ENCODE data around the gene RABGAP1L.
A peak's percentile ranks its signal among the peaks of the same experiment; 100 is the strongest.
"Not testable (repeated sequence)": the region's sequence is repeated elsewhere in the genome, so short reads cannot be mapped to it uniquely, and the experiment has no call there.

RABGAP1L gene

DNA sequence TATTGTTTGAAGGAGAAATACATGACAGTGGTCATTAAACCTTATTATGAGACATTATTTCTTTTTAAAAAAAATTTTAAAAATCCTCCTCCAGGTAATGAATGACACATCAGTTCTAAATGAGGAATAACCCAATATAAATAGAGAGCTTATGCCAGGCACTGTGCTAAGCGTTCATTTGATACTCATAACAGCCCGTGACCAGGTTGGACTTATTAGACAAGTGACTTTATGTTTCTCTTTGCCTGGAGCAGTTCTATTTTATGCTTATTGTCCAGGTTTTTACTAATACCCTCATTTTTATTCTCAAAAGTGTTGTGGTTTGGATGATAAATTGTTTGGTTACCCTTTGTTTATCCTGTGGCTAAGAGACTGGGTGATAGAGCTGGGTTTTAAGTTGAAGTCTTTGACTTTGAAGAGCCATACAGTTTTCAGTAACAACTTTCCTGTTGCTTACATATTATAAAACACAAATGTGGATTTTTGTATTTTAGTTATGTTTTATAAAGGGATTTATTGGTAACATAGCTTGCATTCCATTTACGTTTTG lies 84.2 kb downstream of the RABGAP1L start:
- TF ChIP-seq, protein P1, sequence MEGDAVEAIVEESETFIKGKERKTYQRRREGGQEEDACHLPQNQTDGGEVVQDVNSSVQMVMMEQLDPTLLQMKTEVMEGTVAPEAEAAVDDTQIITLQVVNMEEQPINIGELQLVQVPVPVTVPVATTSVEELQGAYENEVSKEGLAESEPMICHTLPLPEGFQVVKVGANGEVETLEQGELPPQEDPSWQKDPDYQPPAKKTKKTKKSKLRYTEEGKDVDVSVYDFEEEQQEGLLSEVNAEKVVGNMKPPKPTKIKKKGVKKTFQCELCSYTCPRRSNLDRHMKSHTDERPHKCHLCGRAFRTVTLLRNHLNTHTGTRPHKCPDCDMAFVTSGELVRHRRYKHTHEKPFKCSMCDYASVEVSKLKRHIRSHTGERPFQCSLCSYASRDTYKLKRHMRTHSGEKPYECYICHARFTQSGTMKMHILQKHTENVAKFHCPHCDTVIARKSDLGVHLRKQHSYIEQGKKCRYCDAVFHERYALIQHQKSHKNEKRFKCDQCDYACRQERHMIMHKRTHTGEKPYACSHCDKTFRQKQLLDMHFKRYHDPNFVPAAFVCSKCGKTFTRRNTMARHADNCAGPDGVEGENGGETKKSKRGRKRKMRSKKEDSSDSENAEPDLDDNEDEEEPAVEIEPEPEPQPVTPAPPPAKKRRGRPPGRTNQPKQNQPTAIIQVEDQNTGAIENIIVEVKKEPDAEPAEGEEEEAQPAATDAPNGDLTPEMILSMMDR (IDR thresholded peaks at IDR 0.05) = no peak
- H3K4me3 ChIP-seq = no peak overlapping the region
- no peak for DNase-seq (ENCODE audit: low spot score)
- H3K27ac ChIP-seq = no peak overlapping the region

DNA sequence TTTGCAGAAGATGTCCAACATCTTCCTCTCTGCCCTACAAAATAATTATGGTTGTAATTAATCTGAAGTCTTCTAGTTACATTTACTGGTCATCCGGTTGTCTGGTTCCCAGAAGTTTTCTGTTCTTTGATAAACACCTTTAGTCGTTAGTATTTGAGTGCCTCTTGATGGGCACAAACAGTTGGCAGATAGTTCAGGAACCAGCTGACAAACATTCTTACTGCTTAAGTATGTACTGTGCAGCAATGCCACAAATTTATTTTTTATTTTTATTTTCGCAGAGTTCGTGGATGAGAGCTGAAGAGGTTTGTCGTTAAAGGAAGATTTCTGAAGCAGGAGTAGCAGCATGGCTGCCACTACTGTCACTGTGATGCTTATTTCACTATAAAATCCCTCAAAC lies 84.7 kb downstream of the RABGAP1L start:
- TF ChIP-seq, protein P1 (IDR thresholded peaks at IDR 0.05) = no peak
- Histone ChIP-seq H3K27ac (no peak overlapping the region), H3K4me3 (no peak overlapping the region)
- DNase-seq (ENCODE audit: low spot score) = no peak

DNA sequence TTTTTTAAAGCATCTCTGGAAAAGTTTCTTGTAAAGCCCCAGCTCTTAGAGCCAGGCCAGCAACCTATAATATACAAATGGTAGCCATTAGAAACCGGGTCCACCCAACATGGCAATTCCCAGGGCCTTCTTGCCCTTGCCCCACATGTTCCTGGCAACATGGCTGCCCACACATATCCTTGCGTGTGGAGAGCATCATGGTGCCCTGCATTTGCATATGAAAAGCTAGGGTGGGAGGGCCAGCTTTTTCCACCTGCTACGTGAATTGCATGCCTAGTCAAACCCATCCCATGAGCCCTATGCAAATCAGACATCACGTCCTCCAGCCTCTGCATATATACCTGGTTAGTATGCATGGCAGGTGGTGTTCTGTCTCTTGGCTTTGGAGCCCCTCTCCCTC lies 88.2 kb downstream of the RABGAP1L start:
- Histone ChIP-seq H3K27ac (no peak overlapping the region), H3K4me3 (no peak overlapping the region)
- TF ChIP-seq, protein P1 (IDR thresholded peaks at IDR 0.05) = no peak
- no peak for DNase-seq (ENCODE audit: low spot score)

DNA sequence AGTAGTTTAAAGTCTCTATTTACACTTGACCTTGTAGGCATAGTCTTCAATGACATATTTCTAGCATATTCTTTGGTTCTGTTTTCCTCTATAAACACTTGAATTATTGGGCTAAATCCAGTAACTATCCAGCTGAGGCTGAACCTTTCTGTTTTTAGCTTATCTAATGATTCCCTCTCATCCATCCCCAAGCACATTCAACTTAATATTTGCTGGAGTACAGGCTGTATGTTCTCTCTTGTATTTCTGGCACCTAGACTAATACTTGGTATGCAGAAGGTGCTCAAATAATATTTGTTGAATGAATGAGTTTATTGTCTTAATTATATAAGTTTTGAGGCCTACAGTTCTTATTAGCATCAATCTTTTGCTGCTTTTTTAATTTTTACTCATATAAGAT lies 88.7 kb downstream of the RABGAP1L start:
- TF ChIP-seq, protein P1 (IDR thresholded peaks at IDR 0.05) = no peak
- Histone ChIP-seq H3K27ac (no peak overlapping the region), H3K4me3 (no peak overlapping the region)
- DNase-seq (ENCODE audit: low spot score) = no peak

DNA sequence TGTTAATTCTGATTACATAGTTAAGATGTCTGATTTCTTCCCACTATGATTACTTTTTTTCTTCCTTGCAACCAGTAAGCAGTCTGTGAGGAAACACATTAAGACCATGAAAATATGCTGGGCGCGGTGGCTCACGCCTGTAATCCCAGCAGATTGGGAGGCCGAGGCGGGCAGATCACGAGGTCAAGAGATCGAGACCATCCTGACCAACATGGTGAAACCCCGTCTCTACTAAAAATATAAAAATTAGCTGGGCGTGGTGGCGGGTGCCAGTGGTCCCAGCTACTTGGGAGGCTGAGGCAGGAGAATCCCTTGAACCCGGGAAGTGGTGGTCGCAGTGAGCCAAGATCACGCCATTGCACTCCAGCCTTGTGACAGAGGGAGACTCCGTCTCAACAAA lies 97.1 kb downstream of the RABGAP1L start:
- H3K27ac ChIP-seq; H3K4me3 ChIP-seq; DNase-seq (ENCODE audit: low spot score): not testable (repeated sequence)

DNA sequence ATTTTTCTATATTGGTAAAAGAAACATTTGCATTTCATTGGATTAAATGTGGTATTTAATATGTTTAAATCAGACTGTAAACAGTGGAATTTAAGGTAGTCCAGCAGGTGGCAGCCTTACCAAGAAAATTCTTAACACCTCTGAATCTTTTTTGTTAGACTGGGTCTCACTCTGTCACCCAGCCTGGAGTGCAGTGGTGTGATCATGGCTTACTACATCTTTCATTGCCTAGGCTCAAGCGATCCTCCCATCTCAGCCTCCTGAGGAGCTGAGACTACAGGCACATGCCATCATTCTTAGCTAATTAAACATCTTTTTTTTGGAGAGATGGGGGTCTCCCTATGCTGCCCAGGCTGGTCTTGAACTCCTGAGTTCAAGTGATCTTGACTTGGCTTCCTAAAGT lies 98.8 kb downstream of the RABGAP1L start:
- DNase-seq (ENCODE audit: low spot score) = no peak
- no peak overlapping the region for H3K4me3 ChIP-seq
- TF ChIP-seq, protein P1 (IDR thresholded peaks at IDR 0.05) = peak; percentile 38
- no peak overlapping the region for H3K27ac ChIP-seq

DNA sequence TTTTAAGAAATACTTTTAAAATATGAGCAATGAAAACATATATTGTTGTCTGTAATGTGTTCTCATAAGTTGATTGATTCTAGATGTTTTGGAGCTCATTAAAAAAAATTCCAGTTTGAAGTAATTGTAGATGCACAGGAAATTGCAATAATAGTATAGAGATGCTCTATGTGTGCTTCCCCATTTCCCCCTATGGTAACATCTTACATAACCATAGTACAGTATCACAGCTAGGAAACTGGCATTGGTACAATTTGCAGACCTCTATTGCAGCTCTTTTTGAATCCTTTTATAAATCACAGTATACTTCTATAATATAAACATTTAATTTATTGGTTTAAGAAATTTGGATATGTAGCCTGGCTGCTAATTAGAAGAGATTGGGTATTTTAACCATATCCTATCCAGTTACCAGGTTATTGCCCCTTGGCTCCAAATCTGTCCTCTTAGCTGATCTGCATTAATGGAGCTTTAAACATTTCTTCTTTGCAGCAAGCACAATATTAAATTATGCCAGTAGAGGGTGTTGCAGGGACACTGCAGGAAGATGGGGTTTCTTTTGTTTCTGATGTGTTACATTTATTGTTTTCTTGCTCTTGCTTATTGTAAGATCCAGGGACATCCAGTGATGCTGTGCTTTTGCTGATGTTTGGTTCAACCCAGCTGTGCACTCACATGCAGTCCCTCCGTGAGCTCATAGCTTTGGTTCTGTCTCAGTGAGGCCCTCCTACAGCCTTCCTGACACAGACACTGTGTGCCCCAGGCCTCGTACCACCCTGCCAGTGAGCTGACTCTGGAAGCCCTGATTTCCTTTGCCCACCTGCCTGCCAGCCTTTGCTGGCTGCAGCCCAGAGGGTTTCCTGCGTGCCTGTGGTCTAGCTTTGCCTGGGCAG lies 103.3 kb downstream of the RABGAP1L start:
- TF ChIP-seq, protein P1 (IDR thresholded peaks at IDR 0.05) = peak; percentile 30
- no peak overlapping the region for H3K4me3 ChIP-seq
- no peak overlapping the region for H3K27ac ChIP-seq
- no peak for DNase-seq (ENCODE audit: low spot score)

Measured in coronary artery (tissue), 2 donors.